ENCODE results near the gene PTPN9.
A peak's percentile ranks its signal among the peaks of the same experiment; 100 is the strongest.
"Not testable (repeated sequence)": the region's sequence is repeated elsewhere in the genome, so short reads cannot be mapped to it uniquely, and the experiment has no call there.

PTPN9 gene

GRCh38 chr15:75578948-75579920 is at the start of gene PTPN9:
Gene PTPN9 (minus strand): TSS chr15:75579315. CDS start chr15:75578776, 539 bp downstream.
- peak; percentile 71 for DNase-seq

- peak; percentile 92 for DNase-seq
These were observed 46.6 kb upstream of the PTPN9 start, which contains the start of gene SNUPN for GRCh38 chr15:75625542-75626347. Gene SNUPN (minus strand): TSS chr15:75625725. CDS start chr15:75621051, 4,674 bp downstream.

GRCh38 chr15:75622505-75622904 is 43.4 kb upstream of the PTPN9 start:
- DNase-seq = no peak

GRCh38 chr15:75620841-75621391 is 41.8 kb upstream of the PTPN9 start:
- no peak for DNase-seq

GRCh38 chr15:75620058-75620820 is 41.1 kb upstream of the PTPN9 start:
- DNase-seq = no peak

GRCh38 chr15:75616766-75617165 is 37.7 kb upstream of the PTPN9 start:
- no peak for DNase-seq

- peak; percentile 36 for DNase-seq
These were observed 27.9 kb upstream of the PTPN9 start for GRCh38 chr15:75606711-75607699.

- DNase-seq = no peak
These were observed 26.9 kb upstream of the PTPN9 start for GRCh38 chr15:75606026-75606425.

GRCh38 chr15:75599401-75599800 is 20.3 kb upstream of the PTPN9 start:
- DNase-seq = no peak

GRCh38 chr15:75598361-75598760 is 19.2 kb upstream of the PTPN9 start:
- DNase-seq = no peak

- DNase-seq = peak; percentile 61
These were observed 18.7 kb upstream of the PTPN9 start for GRCh38 chr15:75597667-75598341.

- no peak for DNase-seq
These were observed 17.7 kb upstream of the PTPN9 start for GRCh38 chr15:75596703-75597345.

GRCh38 chr15:75594276-75594675 is 15.2 kb upstream of the PTPN9 start:
- no peak for DNase-seq

- DNase-seq = no peak
These were observed 12.7 kb upstream of the PTPN9 start for GRCh38 chr15:75591655-75592364.

GRCh38 chr15:75590239-75590638 is 11.1 kb upstream of the PTPN9 start:
- no peak for DNase-seq

GRCh38 chr15:75589071-75589470 is 10.0 kb upstream of the PTPN9 start:
- no peak for DNase-seq

GRCh38 chr15:75586422-75586821 is 7.3 kb upstream of the PTPN9 start:
- not testable (repeated sequence) for DNase-seq

GRCh38 chr15:75584121-75584520 is 5.0 kb upstream of the PTPN9 start:
- DNase-seq = no peak

GRCh38 chr15:75583701-75584100 is 4.6 kb upstream of the PTPN9 start:
- DNase-seq = no peak
